Mesenchymal stem cell (in vitro differentiated cells and primary cell): ENCODE data around the gene ZBTB40.

Source experiments
- DNase-seq: peaks from one replicate; pipeline ENCODE4 v3.0.0-alpha.2; 2013
- H2AFZ ChIP-seq: one replicate; pipeline ENCODE4 v1.6.1; 2013; ENCODE audit warnings: low read depth, mild to moderate bottlenecking, control low read depth, inconsistent platforms, low read length, moderate library complexity
- H2AK5ac ChIP-seq: 2 replicates; pipeline ENCODE4 v1.6.1; 2013; ENCODE audit warnings: low read length, moderate library complexity, mild to moderate bottlenecking, inconsistent platforms; ENCODE audit not compliant: severe bottlenecking
- H2BK120ac ChIP-seq: one replicate; pipeline ENCODE4 v1.6.1; 2013; ENCODE audit warnings: low read depth, mild to moderate bottlenecking, inconsistent platforms, low read length, moderate library complexity
- H2BK12ac ChIP-seq, 2 experiments: one replicate each; pipeline ENCODE4 v1.6.1; 2013; ENCODE audit warnings: inconsistent platforms in 2 of 2, low read length in 2 of 2, mild to moderate bottlenecking in 2 of 2, moderate library complexity in 2 of 2, control low read depth in 1 of 2
- H2BK15ac ChIP-seq: one replicate; pipeline ENCODE4 v1.6.1; 2013; ENCODE audit warnings: mild to moderate bottlenecking, low read depth, inconsistent platforms; ENCODE audit not compliant: poor library complexity, severe bottlenecking
- H2BK5ac ChIP-seq: 2 replicates; pipeline ENCODE4 v1.6.1; 2013; ENCODE audit warnings: low read depth, mild to moderate bottlenecking, low read length, control low read depth, inconsistent platforms; ENCODE audit not compliant: poor library complexity, severe bottlenecking
- H3K14ac ChIP-seq, 2 experiments: one replicate each; pipeline ENCODE4 v1.6.1; 2013; ENCODE audit warnings: inconsistent platforms in 2 of 2, low read length in 2 of 2, control low read depth in 1 of 2, mild to moderate bottlenecking in 1 of 2, moderate library complexity in 1 of 2
- H3K18ac ChIP-seq, 2 experiments: one replicate each; pipeline ENCODE4 v1.6.1; 2013; ENCODE audit warnings: inconsistent platforms in 2 of 2, low read length in 2 of 2, control low read depth in 1 of 2, low read depth in 1 of 2, mild to moderate bottlenecking in 1 of 2
- H3K23ac ChIP-seq, 2 experiments: one replicate each; pipeline ENCODE4 v1.6.1; 2013; ENCODE audit warnings: inconsistent platforms in 2 of 2, low read length in 2 of 2, mild to moderate bottlenecking in 2 of 2, moderate library complexity in 2 of 2, control low read depth in 1 of 2
- H3K27ac ChIP-seq: 2 replicates; pipeline ENCODE4 v1.5.1; 2013; ENCODE audit warnings: mild to moderate bottlenecking, moderate library complexity, low read length, control low read depth, inconsistent platforms; ENCODE audit not compliant: poor library complexity, severe bottlenecking
- H3K27me3 ChIP-seq, 2 experiments: 2 replicates each; pipeline versions ENCODE4 v1.6.1 to v1.7.0; 2013; ENCODE audit warnings: low read length in 2 of 2, mild to moderate bottlenecking in 2 of 2, moderate library complexity in 2 of 2, control low read depth in 1 of 2, inconsistent platforms in 1 of 2; ENCODE audit not compliant: control insufficient read depth in 1 of 2, insufficient read depth in 1 of 2
- H3K36me3 ChIP-seq, 2 experiments: 2 replicates each; pipeline versions ENCODE4 v1.6.1 to v1.7.0; 2013; ENCODE audit warnings: low read length in 2 of 2, control low read depth in 1 of 2, inconsistent platforms in 1 of 2, low read depth in 1 of 2, mild to moderate bottlenecking in 1 of 2; ENCODE audit not compliant: insufficient read depth in 2 of 2, control insufficient read depth in 1 of 2
- H3K4ac ChIP-seq, 2 experiments: one replicate each; pipeline ENCODE4 v1.6.1; 2013; ENCODE audit warnings: inconsistent platforms in 2 of 2, low read length in 2 of 2, mild to moderate bottlenecking in 2 of 2, moderate library complexity in 2 of 2, control low read depth in 1 of 2, low read depth in 1 of 2
- H3K4me1 ChIP-seq: 2 replicates; pipeline ENCODE4 v1.6.1; 2013; ENCODE audit warnings: low read depth, low read length, control low read depth; ENCODE audit not compliant: control insufficient read depth, insufficient read depth
- H3K4me2 ChIP-seq: 2 replicates; pipeline ENCODE4 v1.6.1; 2013; ENCODE audit warnings: low read length, mild to moderate bottlenecking, inconsistent platforms; ENCODE audit not compliant: poor library complexity, severe bottlenecking
- H3K4me3 ChIP-seq, 2 experiments: 2 replicates each; pipeline versions ENCODE4 v1.5.1 to v1.7.0; 2013; ENCODE audit warnings: low read length in 2 of 2, mild to moderate bottlenecking in 2 of 2, control low read depth in 1 of 2, low read depth in 1 of 2; ENCODE audit not compliant: insufficient read depth in 1 of 2
- H3K79me1 ChIP-seq: replicated peaks from 2 replicates; pipeline ENCODE4 v1.6.1; 2013; ENCODE audit warnings: mild to moderate bottlenecking, control low read depth, low read length, inconsistent platforms; ENCODE audit not compliant: poor library complexity, severe bottlenecking
- H3K9ac ChIP-seq: 2 replicates; pipeline ENCODE4 v1.7.0; 2013; ENCODE audit warnings: mild to moderate bottlenecking, low read length, moderate library complexity
- H3K9me3 ChIP-seq: 2 replicates; pipeline ENCODE4 v1.7.0; 2013; ENCODE audit warnings: mild to moderate bottlenecking, low read length; ENCODE audit not compliant: control insufficient read depth
- H4K8ac ChIP-seq: one replicate; pipeline ENCODE4 v1.6.1; 2013; ENCODE audit warnings: inconsistent platforms, mild to moderate bottlenecking, low read length, moderate library complexity
- H4K91ac ChIP-seq: one replicate; pipeline ENCODE4 v1.6.1; 2013; ENCODE audit warnings: mild to moderate bottlenecking, low read length, inconsistent platforms
- WGBS: methylation state at CpG from one replicate; pipeline ENCODE4 v1.1.7; 2013; ENCODE audit warnings: mixed read lengths; 5-methylcytosine and 5-hydroxymethylcytosine counted together

Gene ZBTB40

DNA sequence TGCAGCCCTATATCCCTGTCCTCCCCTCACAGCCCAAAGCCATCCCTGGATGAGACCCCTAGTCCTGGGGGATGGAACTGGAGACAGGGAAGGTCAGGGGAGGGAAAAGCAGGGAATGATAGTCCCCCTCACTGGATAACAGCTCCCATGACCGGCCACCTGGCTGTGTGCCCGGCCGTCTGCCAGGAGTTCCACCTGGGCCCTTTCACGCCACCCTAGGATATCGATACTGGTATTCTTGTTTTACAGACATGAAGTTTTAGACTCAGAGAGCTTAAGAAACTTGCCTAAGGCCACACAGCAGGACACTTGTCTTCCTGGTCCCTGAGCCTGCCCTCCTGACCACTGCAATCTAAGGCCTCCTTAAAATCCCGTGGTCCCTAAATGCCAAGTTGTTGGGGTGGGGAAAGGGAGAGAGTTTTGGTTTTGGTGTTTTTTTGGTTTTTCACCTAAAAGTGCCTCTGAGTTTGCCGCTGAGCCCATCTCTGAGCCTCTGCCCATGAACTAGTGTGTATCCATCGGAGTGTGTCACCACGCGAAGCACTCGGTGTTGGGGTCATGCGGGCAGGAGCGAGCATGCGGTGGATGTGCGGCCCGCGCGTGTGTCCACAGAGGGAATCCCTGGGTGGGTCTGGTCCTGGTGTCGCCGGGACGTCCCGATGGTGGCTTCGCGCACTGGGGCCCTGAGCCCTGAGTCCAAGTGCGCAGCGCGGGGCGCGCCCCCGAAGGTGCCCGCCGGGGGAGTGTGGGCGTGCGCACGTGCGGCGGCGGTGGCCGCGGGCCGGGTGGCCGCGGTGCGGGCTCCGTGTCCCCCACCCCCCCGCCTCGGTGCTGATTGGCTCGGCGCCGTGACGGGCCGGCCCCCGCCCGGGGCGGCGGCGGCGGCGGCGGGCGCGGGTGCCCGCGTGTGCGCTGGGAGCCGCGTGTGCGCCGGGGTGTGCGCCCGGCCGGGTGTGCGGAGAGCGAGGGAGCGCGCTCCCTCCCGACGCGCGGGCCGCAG is 111.2 kb downstream of the ZBTB40 start, which contains the start of gene EPHA8:
Gene EPHA8 (plus strand): TSS at position 906 of the 1,000 bp plus-strand sequence. CDS start 147 bp downstream, outside the sequence.
- no peak within 1 kb of the TSS for H2BK120ac ChIP-seq
- peaks cover 3% of the 10 kb centered on the region for H3K4me1 ChIP-seq
- no peak within 1 kb of the TSS for H2AFZ ChIP-seq
- no peak within 1 kb of the TSS for H4K91ac ChIP-seq
- no peaks in the 10 kb centered on the region for H3K79me1 ChIP-seq
- no peak within 1 kb of the TSS for H3K18ac ChIP-seq
- H3K27me3 ChIP-seq, result peaks cover 87 to 92% of the 10 kb centered on the region in 2 experiments
- no peak within 1 kb of the TSS for H3K4ac ChIP-seq
- no peak within 1 kb of the TSS for H4K8ac ChIP-seq
- no peak within 1 kb of the TSS for H3K14ac ChIP-seq
- no peak within 1 kb of the TSS for H3K4me2 ChIP-seq
- H2BK5ac ChIP-seq, result no peak within 1 kb of the TSS
- no peak for DNase-seq
- no peak within 1 kb of the TSS for H2BK15ac ChIP-seq
- no peak within 1 kb of the TSS for H2BK12ac ChIP-seq
- no peak within 1 kb of the TSS for H2AK5ac ChIP-seq
- no peaks in the 10 kb centered on the region for H3K36me3 ChIP-seq
- H3K9me3 ChIP-seq, result no peaks in the 10 kb centered on the region
- H3K27ac ChIP-seq, result no peak within 1 kb of the TSS
- no peak within 1 kb of the TSS for H3K9ac ChIP-seq
- 13% methylated on average over 55 of the region's 81 CpGs for WGBS
- H3K23ac ChIP-seq, result no peak within 1 kb of the TSS
- H3K4me3 ChIP-seq, result no peak within 1 kb of the TSS

GRCh38 chr1:22563671-22564602 is 112.3 kb downstream of the ZBTB40 start:
- whole genome bisulfite sequencing, result 7% methylated on average over 55 of the region's 57 CpGs
- H3K4me2 ChIP-seq, result no peak overlapping the region

DNA sequence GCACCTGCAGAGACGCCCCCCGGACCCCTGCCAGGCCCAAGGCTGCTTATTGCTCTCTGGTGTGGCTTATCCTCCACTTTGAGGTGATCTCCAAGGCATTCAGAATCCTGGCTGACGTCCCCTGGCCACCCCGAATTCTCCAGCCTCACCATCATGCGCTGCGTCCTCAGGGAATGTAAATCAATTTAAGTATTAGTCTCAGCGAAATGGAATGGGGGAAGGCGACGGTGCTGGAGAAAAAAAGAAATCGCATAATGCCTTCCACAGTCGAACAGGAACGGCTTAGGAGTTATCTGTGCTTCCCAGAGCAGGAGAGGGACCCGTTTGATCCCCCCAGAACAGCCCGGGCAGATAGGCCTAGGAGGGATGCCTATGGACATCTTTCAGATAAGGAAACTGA is 114.5 kb downstream of the ZBTB40 start:
- H3K14ac ChIP-seq, result no peak overlapping the region
- H2BK15ac ChIP-seq, result no peak overlapping the region
- H2BK120ac ChIP-seq, result no peak overlapping the region
- H3K9ac ChIP-seq, result no peak overlapping the region
- no peak overlapping the region for H4K91ac ChIP-seq
- H3K4me1 ChIP-seq, result peaks cover 3% of the 10 kb centered on the region
- no peak overlapping the region for H2BK12ac ChIP-seq
- H3K18ac ChIP-seq, result no peak overlapping the region
- no peaks in the 10 kb centered on the region for H3K36me3 ChIP-seq
- H3K27me3 ChIP-seq, result peaks cover 79 to 95% of the 10 kb centered on the region in 2 experiments
- no peak overlapping the region for H4K8ac ChIP-seq
- no peak overlapping the region for H3K4ac ChIP-seq
- H2AK5ac ChIP-seq, result no peak overlapping the region
- no peak overlapping the region for H3K4me3 ChIP-seq
- H3K9me3 ChIP-seq, result no peaks in the 10 kb centered on the region
- H3K4me2 ChIP-seq, result no peak overlapping the region
- H2BK5ac ChIP-seq, result no peak overlapping the region
- no peaks in the 10 kb centered on the region for H3K79me1 ChIP-seq
- H3K27ac ChIP-seq, result no peak overlapping the region
- no peak for DNase-seq
- H3K23ac ChIP-seq, result no peak overlapping the region
- WGBS, result 86% methylated on average over 14 of the region's 14 CpGs
- H2AFZ ChIP-seq, result no peak overlapping the region

More at GRCh38 chr1:22563671-22564602, 112.3 kb downstream of the ZBTB40 start:
- no peak overlapping the region for H2BK120ac ChIP-seq
- no peak overlapping the region for H2BK5ac ChIP-seq
- H3K4me3 ChIP-seq, result no peak overlapping the region
- no peak overlapping the region for H3K18ac ChIP-seq
- no peak overlapping the region for H3K4ac ChIP-seq
- H3K23ac ChIP-seq, result no peak overlapping the region
- H3K27ac ChIP-seq, result no peak overlapping the region
- no peak overlapping the region for H3K14ac ChIP-seq
- no peaks in the 10 kb centered on the region for H3K36me3 ChIP-seq
- H3K79me1 ChIP-seq, result no peaks in the 10 kb centered on the region
- H2BK15ac ChIP-seq, result no peak overlapping the region
- no peak for DNase-seq
- no peak overlapping the region for H2AFZ ChIP-seq
- H2AK5ac ChIP-seq, result no peak overlapping the region
- no peak overlapping the region for H4K91ac ChIP-seq
- no peaks in the 10 kb centered on the region for H3K9me3 ChIP-seq
- H3K27me3 ChIP-seq, result peaks cover 95% of the 10 kb centered on the region in 2 experiments
- H3K4me1 ChIP-seq, result peaks cover 3% of the 10 kb centered on the region
- no peak overlapping the region for H3K9ac ChIP-seq
- H2BK12ac ChIP-seq, result no peak overlapping the region
- H4K8ac ChIP-seq, result no peak overlapping the region
